Measurements from ENCODE around the gene SRSF9. TPM values are rescaled to one million over a fixed set of nuclear protein-coding genes. Genes with fewer than 3 reads are reported as not detected.
A peak's percentile ranks its signal among the peaks of the same experiment; 100 is the strongest.

The SRSF9 gene
- total and polyA plus RNA-seq, 2 of the 13 experiments (the other 11 are each of a cell fraction or from before 2014, with no cell fraction given) = 125 to 144 TPM

GRCh38 chr12:120495731-120496412 lies 26.3 kb upstream of the SRSF9 start, which contains the start of gene DYNLL1 (continued):
- TF ChIP-seq ZBTB21 (CRISPR knock-in tag; IDR thresholded peaks at IDR 0.05) (no peak), SALL2 (CRISPR knock-in tag; IDR thresholded peaks at IDR 0.05) (0 out of 2 replicates have a peak, but pooled peaks have one; percentile 69), ZNF597 (CRISPR knock-in tag; IDR thresholded peaks at IDR 0.05) (no peak), ZIK1 (CRISPR knock-in tag; IDR thresholded peaks at IDR 0.05; ENCODE audit: borderline replicate concordance, low read depth) (peak; percentile 75; the same call in 1 of the 2 replicates), ATF4 (CRISPR knock-in tag; IDR thresholded peaks at IDR 0.05) (no peak), ZNF343 (CRISPR knock-in tag; IDR thresholded peaks at IDR 0.05) (no peak), EED (CRISPR knock-in tag; IDR thresholded peaks at IDR 0.05) (no peak), YEATS2 (CRISPR knock-in tag; IDR thresholded peaks at IDR 0.05; ENCODE audit: borderline replicate concordance) (peak; percentile 72; the same call in 1 of the 2 replicates), ZNF577 (CRISPR knock-in tag; IDR thresholded peaks at IDR 0.05; ENCODE audit: borderline replicate concordance, low read depth) (no peak), ZSCAN9 (CRISPR knock-in tag; IDR thresholded peaks at IDR 0.05; ENCODE audit: borderline replicate concordance) (no peak), ZNF180 (CRISPR knock-in tag; IDR thresholded peaks at IDR 0.05; ENCODE audit: borderline replicate concordance, low read depth) (no peak), HNF1A (IDR thresholded peaks at IDR 0.05; ENCODE audit: low read depth) (no peak), HNF1A (CRISPR knock-in tag; IDR thresholded peaks at IDR 0.05; ENCODE audit: borderline replicate concordance) (peak; percentile 31; the same call in 1 of the 2 replicates), TBX3 (IDR thresholded peaks at IDR 0.05; ENCODE audit: borderline replicate concordance) (no peak), ZBTB43 (CRISPR knock-in tag; conservative IDR thresholded peaks at IDR 0.05) (no peak; the same call in 1 of the 2 replicates), CERS6 (CRISPR knock-in tag; IDR thresholded peaks at IDR 0.05) (no peak), CREB3 (CRISPR knock-in tag; IDR thresholded peaks at IDR 0.05) (peak; percentile 24; the same call in 1 of the 2 replicates), FLYWCH1 (CRISPR knock-in tag; IDR thresholded peaks at IDR 0.05) (no peak), RORA (CRISPR knock-in tag; IDR thresholded peaks at IDR 0.05) (no peak), ZBTB38 (CRISPR knock-in tag; IDR thresholded peaks at IDR 0.05) (peak; percentile 26; the same call in 1 of the 2 replicates)

All from HepG2 (cell line).